ENCODE measurements around the gene SYTL3.

SYTL3 gene

GRCh38 chr6:158730541-158730907 is 80.7 kb downstream of the SYTL3 start:
- no peak for DNase-seq (ENCODE audit: low read depth)

- DNase-seq (ENCODE audit: low read depth) = no peak
These were observed 85.2 kb downstream of the SYTL3 start for GRCh38 chr6:158735009-158735408.

- no peak for DNase-seq (ENCODE audit: low read depth)
These were observed 87.3 kb downstream of the SYTL3 start for GRCh38 chr6:158737082-158737709.

- DNase-seq (ENCODE audit: low read depth) = no peak
These were observed 88.1 kb downstream of the SYTL3 start for GRCh38 chr6:158737710-158738615.

- DNase-seq (ENCODE audit: low read depth) = no peak
These were observed 89.8 kb downstream of the SYTL3 start for GRCh38 chr6:158739673-158740072.

- no peak for DNase-seq (ENCODE audit: low read depth)
These were observed 93.3 kb downstream of the SYTL3 start for GRCh38 chr6:158743033-158743651.

GRCh38 chr6:158744986-158745430 is 95.2 kb downstream of the SYTL3 start:
- no peak for DNase-seq (ENCODE audit: low read depth)

GRCh38 chr6:158751224-158751623 is 101.4 kb downstream of the SYTL3 start:
- no peak for DNase-seq (ENCODE audit: low read depth)

- DNase-seq (ENCODE audit: low read depth) = no peak
These were observed 102.1 kb downstream of the SYTL3 start for GRCh38 chr6:158751921-158752320.

- no peak for DNase-seq (ENCODE audit: low read depth)
These were observed 102.8 kb downstream of the SYTL3 start for GRCh38 chr6:158752613-158753012.

- DNase-seq (ENCODE audit: low read depth) = no peak
These were observed 104.0 kb downstream of the SYTL3 start for GRCh38 chr6:158753811-158754210.

GRCh38 chr6:158754738-158755137 is 104.9 kb downstream of the SYTL3 start:
- no peak for DNase-seq (ENCODE audit: low read depth)

- no peak for DNase-seq (ENCODE audit: low read depth)
These were observed 105.8 kb downstream of the SYTL3 start for GRCh38 chr6:158755636-158756035.

- DNase-seq (ENCODE audit: low read depth) = no peak
These were observed 106.3 kb downstream of the SYTL3 start for GRCh38 chr6:158756126-158756525.

GRCh38 chr6:158756977-158757752 is 107.3 kb downstream of the SYTL3 start:
- DNase-seq (ENCODE audit: low read depth) = no peak

GRCh38 chr6:158757753-158758090 is 107.9 kb downstream of the SYTL3 start:
- DNase-seq (ENCODE audit: low read depth) = no peak

GRCh38 chr6:158758451-158758860 is 108.6 kb downstream of the SYTL3 start:
- DNase-seq (ENCODE audit: low read depth) = no peak

GRCh38 chr6:158758941-158759479 is 109.2 kb downstream of the SYTL3 start:
- no peak for DNase-seq (ENCODE audit: low read depth)

GRCh38 chr6:158759966-158760617 is 110.2 kb downstream of the SYTL3 start:
- no peak for DNase-seq (ENCODE audit: low read depth)

- DNase-seq (ENCODE audit: low read depth) = no peak
These were observed 110.9 kb downstream of the SYTL3 start for GRCh38 chr6:158760618-158761250.

- no peak for DNase-seq (ENCODE audit: low read depth)
These were observed 111.9 kb downstream of the SYTL3 start for GRCh38 chr6:158761746-158762145.

Measured in stimulated activated CD8-positive, alpha-beta memory T cell treated with anti-CD3 and anti-CD28 coated beads, Interleukin-4, amount 100 ng/mL, for 24 hours (primary cell).